Prostate gland (tissue), 2 donors: ENCODE data around the gene HOXA10. TPM values are rescaled to one million over a fixed set of nuclear protein-coding genes. Genes with fewer than 3 reads are reported as not detected.

Source experiments
- DNase-seq: peaks from one replicate; pipeline ENCODE4 v3.0.0-alpha.2; 2019; ENCODE audit warnings: low spot score
- H3K27ac ChIP-seq, 2 donors: fragments of 200-600 bp; sonication (generic); 2 replicates each; pipeline ENCODE4 v1.5.1; 2017 to 2019
- H3K27me3 ChIP-seq: fragments of 200-600 bp; sonication (generic); replicated peaks from 2 replicates; pipeline ENCODE4 v1.5.1; 2019; ENCODE audit not compliant: insufficient read depth
- H3K36me3 ChIP-seq, 2 donors: fragments of 200-600 bp; sonication (generic); 1 replicate in 1 of 2; 2 replicates in 1 of 2; pipeline versions ENCODE4 v1.5.1 to v1.8.1; 2017 to 2019
- H3K4me1 ChIP-seq: fragments of 200-600 bp; sonication (generic); replicated peaks from 2 replicates; pipeline ENCODE4 v1.5.1; 2019
- H3K4me3 ChIP-seq, 2 donors: fragments of 200-600 bp; sonication (generic); 2 replicates each; pipeline ENCODE4 v1.5.1; 2017 to 2019
- H3K9me3 ChIP-seq: fragments of 200-600 bp; sonication (generic); 2 replicates; pipeline ENCODE4 v1.5.1; 2017
- CTCF ChIP-seq, 4 experiments: fragments of 200-600 bp in 2 of 4; fragments of 450-650 bp in 2 of 4; sonication (generic) in 2 of 4; IDR thresholded peaks; 1 replicate in 3 of 4; 2 replicates in 1 of 4; pipeline ENCODE4 v1.5.1; 2016 to 2019; ENCODE audit warnings: antibody characterized with exemption in 4 of 4, mild to moderate bottlenecking in 2 of 4, moderate library complexity in 2 of 4
- POLR2A ChIP-seq: fragments of 450-650 bp; IDR thresholded peaks from one replicate; pipeline ENCODE4 v1.6.1; 2016; ENCODE audit warnings: antibody characterized with exemption, mild to moderate bottlenecking
- POLR2AphosphoS5 ChIP-seq: sonication (generic); formaldehyde crosslinking; IDR thresholded peaks from one replicate; pipeline ENCODE4 v1.6.1; 2017; ENCODE audit warnings: antibody characterized with exemption
- WGBS: methylation state at CpG from one replicate; pipeline ENCODE4 v1.1.5; 2018; 5-methylcytosine and 5-hydroxymethylcytosine counted together
- intact Hi-C: fragments of 100-400 bp; cut with DNase I; formaldehyde crosslinking; loops from one replicate; pipeline ENCODE4 v1.14.2; 2022
- total RNA-seq, 2 donors: library from RNA; depleted of rRNA; stranded (reverse); fragments of >200 nt; gene quantifications; one replicate each; pipeline ENCODE4 v1.1.0, GENCODE V29; 2016

Gene HOXA10
- total RNA-seq, 2 donors from 2014 or later = 25.8 to 65.6 TPM

DNA sequence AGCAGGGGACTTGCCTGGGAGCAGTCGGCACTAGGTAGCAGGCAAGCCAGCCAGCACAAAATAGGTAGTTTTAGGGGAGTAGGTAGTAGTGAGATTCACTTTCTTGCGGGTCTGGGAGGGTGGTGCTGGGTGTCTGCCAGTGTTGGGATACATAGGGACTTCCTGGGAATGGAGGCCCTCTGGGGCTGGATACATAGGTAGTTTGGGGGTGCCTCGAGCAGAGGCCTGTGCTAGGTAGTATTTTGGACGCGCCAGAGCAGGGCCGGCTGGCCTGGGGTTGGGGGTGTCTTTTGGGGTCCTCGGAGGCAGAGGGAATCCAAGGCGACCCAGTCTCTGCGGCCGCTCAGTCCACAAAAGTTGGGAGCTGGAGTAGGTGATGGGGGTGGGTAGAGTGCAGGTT lies 19.8 kb downstream of the HOXA10 start:
- H3K9me3 ChIP-seq = no peaks in the 10 kb centered on the region
- no peak overlapping the region for H3K27ac ChIP-seq
- H3K27me3 ChIP-seq = no peaks in the 10 kb centered on the region
- intact Hi-C loops = loop anchor here (5.0 to 10.0 kb wide), 3 partner anchors 952 to 1290 kb away; partner anchors contain the start of genes CBX3 and HNRNPA2B1
- no peaks in the 10 kb centered on the region for H3K36me3 ChIP-seq
- no peak for TF ChIP-seq POLR2AphosphoS5
- no peak for TF ChIP-seq CTCF (IDR thresholded peaks at IDR 0.05)
- TF ChIP-seq POLR2A = no peak
- peaks cover 6% of the 10 kb centered on the region for H3K4me1 ChIP-seq
- 90% methylated on average over 10 of the region's 10 CpGs for WGBS
- H3K4me3 ChIP-seq = no peak overlapping the region
- DNase-seq = no peak

GRCh38 chr7:27153526-27153925 lies 20.6 kb downstream of the HOXA10 start:
- peaks cover 7% of the 10 kb centered on the region for H3K4me1 ChIP-seq
- no peaks in the 10 kb centered on the region for H3K27me3 ChIP-seq

GRCh38 chr7:27152816-27153442 lies 21.2 kb downstream of the HOXA10 start:
- Histone ChIP-seq H3K4me3 (peak overlapping the region; percentile 39 to 44), H3K27ac (peak overlapping the region; percentile 85 to 87)

More at GRCh38 chr7:27153526-27153925, 20.6 kb downstream of the HOXA10 start:
- Histone ChIP-seq H3K4me3 (no peak overlapping the region), H3K9me3 (no peaks in the 10 kb centered on the region), H3K36me3 (no peaks in the 10 kb centered on the region), H3K27ac (no peak overlapping the region)
- intact Hi-C loops = loop anchor here (5.0 to 10.0 kb wide), 3 partner anchors 951 to 1289 kb away; partner anchors contain the start of genes CBX3 and HNRNPA2B1
- 98% methylated on average over 3 of the region's 3 CpGs for WGBS
- no peak for DNase-seq
- TF ChIP-seq POLR2A (no peak), POLR2AphosphoS5 (no peak), CTCF (IDR thresholded peaks at IDR 0.05) (no peak)

GRCh38 chr7:27151931-27152815 lies 21.9 kb downstream of the HOXA10 start, which contains the start of gene HOXA3:
Gene HOXA3 (minus strand): TSS chr7:27152583. CDS start chr7:27110640, 41,943 bp downstream.
- TF ChIP-seq CTCF (IDR thresholded peaks at IDR 0.05) (no peak), POLR2AphosphoS5 (peak; percentile 64), POLR2A (peak; percentile 21)
- H3K36me3 ChIP-seq = no peaks in the 10 kb centered on the region
- H3K4me1 ChIP-seq = peaks cover 7% of the 10 kb centered on the region
- DNase-seq = no peak
- H3K27me3 ChIP-seq = no peaks in the 10 kb centered on the region
- H3K4me3 ChIP-seq = peak within 1 kb of the TSS; percentile 39 to 44
- 22% methylated on average over 53 of the region's 53 CpGs for WGBS
- peak within 1 kb of the TSS; percentile 85 to 87 for H3K27ac ChIP-seq
- intact Hi-C loops = loop anchor here (5.0 to 10.0 kb wide), 3 partner anchors 950 to 1287 kb away; partner anchors contain the start of genes CBX3 and HNRNPA2B1
- H3K9me3 ChIP-seq = no peaks in the 10 kb centered on the region

More at GRCh38 chr7:27152816-27153442, 21.2 kb downstream of the HOXA10 start:
- Histone ChIP-seq H3K9me3 (no peaks in the 10 kb centered on the region), H3K27me3 (no peaks in the 10 kb centered on the region), H3K36me3 (no peaks in the 10 kb centered on the region), H3K4me1 (peaks cover 7% of the 10 kb centered on the region)
- WGBS = 69% methylated on average over 22 of the region's 22 CpGs
- no peak for DNase-seq
- no peak for TF ChIP-seq CTCF (IDR thresholded peaks at IDR 0.05)
- TF ChIP-seq POLR2AphosphoS5 = no peak
- no peak for TF ChIP-seq POLR2A
- intact Hi-C loops = loop anchor here (5.0 to 10.0 kb wide), 3 partner anchors 951 to 1288 kb away; partner anchors contain the start of genes CBX3 and HNRNPA2B1
